HG02840 (cell line): ENCODE measurements around the gene PLEKHA8.
"Not testable (repeated sequence)": the region's sequence is repeated elsewhere in the genome, so short reads cannot be mapped to it uniquely, and the experiment has no call there.

Experiments used
- ATAC-seq: cut with Tn5 transposase; IDR thresholded peaks from one replicate; pipeline ENCODE4 v1.9.1; 2021; ENCODE audit warnings: mild to moderate bottlenecking, moderate library complexity, moderate number of reproducible peaks; ENCODE audit not compliant: unreplicated experiment, low FRiP score

The PLEKHA8 gene

DNA sequence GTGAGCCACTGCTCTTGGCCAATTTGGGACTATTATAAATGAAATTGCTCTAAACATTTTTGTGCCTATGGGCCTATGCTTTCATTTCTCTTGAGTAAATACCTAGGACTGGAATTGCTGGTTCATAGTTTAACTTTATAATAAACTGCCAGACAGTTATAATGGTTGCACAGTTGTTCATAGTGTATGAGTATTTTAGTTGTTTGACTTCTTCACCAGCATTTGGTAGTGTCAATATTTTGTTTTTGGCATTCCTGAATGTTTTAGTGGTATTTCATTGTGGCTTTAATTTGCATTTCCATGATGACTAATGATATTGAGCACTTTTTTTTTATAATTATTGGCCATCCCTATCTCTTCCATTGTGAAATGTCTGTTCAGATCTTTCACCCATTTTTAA is 29.5 kb downstream of the PLEKHA8 start:
- ATAC-seq = no peak

DNA sequence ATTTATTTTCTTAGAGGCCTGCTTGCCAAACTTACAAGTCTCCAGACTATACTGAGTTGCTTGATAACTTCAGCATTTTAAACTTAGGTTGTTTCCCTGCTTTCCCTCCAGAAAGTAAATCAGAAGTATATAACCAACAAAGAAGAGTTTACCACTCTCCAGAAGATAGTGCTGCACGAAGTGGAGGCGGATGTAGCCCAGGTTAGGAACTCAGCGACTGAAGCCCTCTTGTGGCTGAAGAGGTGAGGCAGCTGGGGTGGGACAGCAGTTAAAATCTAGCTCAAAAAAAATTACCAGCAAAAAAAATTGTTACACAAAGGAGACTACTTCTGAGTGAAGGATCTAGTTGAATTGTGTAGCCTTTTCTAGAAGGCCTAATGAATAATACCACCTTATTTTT is 33.6 kb downstream of the PLEKHA8 start:
- not testable (repeated sequence) for ATAC-seq

- no peak for ATAC-seq
Measured at GRCh38 chr7:30062587-30062986, 34.4 kb downstream of the PLEKHA8 start.

- ATAC-seq = no peak
Measured at GRCh38 chr7:30065746-30066145, 37.5 kb downstream of the PLEKHA8 start.

DNA sequence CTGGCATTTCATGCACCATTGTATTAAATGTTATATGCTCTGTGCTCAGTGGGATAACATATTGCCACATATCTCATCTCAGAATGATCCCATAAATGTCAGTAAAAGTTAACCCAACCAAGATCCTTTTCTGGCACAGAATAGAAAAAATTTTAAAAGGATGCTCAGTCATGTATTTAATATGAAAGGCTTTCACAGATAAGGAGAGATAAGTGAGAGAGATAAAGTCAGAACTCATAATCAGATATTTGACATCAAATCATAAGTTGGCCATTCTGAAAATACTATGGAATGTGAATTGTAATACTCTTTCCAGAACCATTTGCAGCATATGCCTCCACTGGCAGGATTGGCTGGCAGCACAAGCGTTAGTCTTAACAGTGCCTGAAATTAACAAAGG is 38.5 kb downstream of the PLEKHA8 start:
- ATAC-seq = no peak

GRCh38 chr7:30068117-30068516 is 39.9 kb downstream of the PLEKHA8 start:
- no peak for ATAC-seq

- ATAC-seq = no peak
Measured at GRCh38 chr7:30069096-30069867, 41.1 kb downstream of the PLEKHA8 start.

- ATAC-seq = no peak
Measured at GRCh38 chr7:30070052-30070451, 41.8 kb downstream of the PLEKHA8 start.

DNA sequence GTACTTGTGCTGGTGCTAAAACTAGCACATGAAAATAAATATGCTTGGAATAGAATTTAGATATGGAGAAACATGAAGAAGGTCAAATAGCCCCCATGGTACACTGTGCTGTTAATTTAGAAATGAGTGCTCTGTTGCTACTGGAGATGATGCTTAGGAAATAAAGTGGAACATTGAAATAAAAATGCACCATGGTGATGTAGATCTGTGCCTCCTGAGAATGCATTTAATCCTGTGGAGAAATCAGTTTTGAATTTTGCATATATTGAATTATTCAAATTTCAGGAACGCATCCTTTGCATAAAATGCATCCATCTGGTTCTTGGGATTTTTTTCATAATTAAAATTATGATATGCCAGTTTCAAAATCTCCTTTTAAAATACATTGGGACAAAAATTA is 44.5 kb downstream of the PLEKHA8 start:
- ATAC-seq = no peak

DNA sequence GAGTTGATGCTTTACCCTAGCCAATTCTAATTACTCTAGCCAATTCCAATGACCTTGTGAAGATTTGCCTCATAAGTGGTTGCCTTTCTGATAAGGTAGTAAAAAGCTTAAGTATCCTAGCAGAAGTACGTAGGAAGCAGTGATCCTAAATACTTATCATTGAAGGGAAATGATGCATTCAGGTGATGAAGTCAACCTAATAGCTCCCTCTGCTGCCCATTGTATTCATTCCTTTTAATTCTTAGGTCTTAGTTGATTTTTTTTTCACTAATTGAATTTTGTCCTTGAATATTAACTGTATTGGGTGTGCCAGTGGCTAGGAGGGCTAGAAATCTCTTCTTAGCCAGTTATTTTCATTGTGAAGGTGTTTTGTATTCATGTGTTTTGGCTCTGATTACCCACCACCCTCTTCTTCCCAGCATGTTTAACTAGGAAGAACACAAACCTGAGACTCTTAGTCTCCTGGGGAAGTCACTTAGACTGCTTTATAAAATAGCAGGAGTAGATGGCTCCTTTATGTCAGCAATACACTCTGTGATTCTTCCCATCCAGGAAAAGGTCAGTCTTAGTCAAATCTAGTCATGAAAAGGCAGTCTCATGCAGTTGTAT is 46.3 kb downstream of the PLEKHA8 start:
- ATAC-seq = no peak

DNA sequence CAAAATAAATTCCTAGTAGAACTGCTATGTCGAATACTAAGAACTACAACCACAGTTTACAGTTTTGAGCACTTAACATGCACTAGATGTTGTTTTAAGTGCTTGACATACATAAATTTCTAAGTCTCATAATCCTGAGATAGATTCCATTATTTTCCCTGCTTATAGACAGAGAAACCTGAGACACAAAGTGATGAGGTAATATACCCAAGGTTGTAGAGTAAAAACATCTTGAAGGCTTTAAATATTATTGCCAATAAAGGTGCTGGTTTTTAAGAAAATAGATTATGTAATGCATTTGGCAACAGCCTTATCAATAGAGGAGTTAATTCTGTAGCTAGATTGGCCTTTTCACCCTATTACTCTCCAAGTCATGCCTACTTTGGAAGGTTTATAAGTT is 48.2 kb downstream of the PLEKHA8 start:
- no peak for ATAC-seq

- ATAC-seq = no peak
Measured at GRCh38 chr7:30078280-30078679, 50.1 kb downstream of the PLEKHA8 start.

GRCh38 chr7:30079880-30080279 is 51.7 kb downstream of the PLEKHA8 start:
- no peak for ATAC-seq

DNA sequence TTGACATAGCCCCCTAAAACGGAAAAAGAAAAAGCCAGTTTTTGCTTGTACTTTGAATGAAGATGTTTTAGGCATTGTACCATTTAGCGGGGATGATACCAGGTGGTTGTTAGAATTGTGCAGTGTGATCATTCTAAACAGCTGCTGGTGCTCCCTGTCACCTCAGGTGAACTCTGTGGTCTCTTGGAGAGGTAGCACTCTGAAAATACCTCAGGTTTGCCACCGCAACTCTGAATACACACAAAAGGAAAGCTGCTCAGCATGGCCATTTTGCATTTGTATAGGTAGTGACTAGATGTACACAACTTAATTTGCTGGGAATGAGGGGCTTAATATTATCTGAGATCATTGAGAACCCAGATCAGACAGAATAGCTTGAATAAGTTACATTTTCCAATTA is 52.6 kb downstream of the PLEKHA8 start:
- ATAC-seq = no peak

DNA sequence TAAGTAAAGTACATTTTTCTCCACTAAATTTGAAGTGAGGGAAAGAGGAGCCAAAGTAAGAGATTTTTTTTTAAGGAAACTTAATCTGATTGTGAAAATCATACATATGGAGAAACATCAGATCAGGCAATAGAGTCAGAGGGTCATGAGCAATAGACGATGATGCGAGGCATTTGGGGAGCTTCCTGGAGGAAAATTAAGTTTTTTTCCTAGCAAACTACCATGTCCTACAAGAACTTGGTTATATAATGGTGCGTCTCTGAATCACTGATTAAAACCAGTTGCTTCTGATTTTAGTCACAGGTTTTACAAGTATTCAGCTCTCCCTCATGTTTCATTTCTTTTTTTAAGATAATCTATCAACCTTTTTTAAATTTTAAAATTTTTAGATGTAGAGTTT is 54.5 kb downstream of the PLEKHA8 start:
- ATAC-seq = no peak

- no peak for ATAC-seq
Measured at GRCh38 chr7:30083334-30083733, 55.1 kb downstream of the PLEKHA8 start.

DNA sequence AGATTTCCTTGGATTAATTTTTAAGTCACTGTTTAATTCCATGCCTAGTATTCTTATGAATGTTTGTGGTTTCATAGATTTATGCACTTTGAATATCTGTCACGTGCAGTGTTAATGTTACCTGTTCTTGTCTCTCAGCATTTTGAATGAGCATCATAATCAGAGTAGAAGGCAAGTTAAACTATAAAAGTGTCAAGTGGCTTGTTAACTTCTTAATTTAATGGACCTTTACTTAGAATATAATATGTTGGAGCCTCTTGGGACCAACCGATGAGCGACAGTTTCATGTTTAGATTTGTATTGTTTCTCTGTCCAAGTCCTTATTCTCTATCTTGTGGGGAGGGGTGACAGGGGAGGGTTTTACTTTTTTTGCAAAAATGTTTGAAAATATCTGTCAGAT is 56.0 kb downstream of the PLEKHA8 start:
- ATAC-seq = no peak

DNA sequence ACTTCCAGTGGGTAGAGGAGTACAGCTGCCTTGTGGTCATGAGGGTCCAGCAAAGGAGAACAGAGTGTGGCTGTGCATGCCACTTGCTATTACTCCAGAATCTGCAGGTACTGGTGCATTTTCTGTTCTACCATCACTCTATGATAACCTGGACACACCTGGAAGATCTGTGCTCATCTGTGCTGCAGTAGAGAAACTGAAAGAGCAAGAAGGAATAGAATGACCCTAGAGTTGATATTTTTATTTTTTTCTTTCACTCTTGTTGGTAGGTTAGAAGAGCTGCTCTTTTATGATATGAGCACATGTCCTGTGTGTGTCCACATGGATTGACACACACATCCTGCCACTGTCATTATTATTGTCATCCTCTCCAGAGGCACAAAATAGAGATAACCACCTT is 58.3 kb downstream of the PLEKHA8 start:
- no peak for ATAC-seq

DNA sequence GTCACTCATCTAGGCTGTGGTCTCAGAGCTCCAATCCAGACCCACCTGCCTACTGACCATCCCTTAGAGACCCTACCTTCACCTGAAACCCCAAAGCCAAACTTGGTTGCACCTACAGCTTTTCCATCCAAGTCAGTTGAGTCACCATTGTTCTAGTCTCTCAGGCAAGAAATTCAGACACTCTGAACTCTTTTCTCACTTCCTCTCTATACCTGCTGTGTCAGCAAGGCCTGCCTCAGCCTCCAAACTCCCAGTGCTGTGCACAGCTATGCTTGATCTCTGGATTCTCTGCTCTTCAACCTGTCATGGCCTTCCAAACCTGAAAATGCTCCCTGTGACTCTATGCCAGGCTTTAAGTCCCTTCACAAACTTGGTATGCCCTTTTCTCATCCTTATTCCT is 59.2 kb downstream of the PLEKHA8 start:
- ATAC-seq = no peak

DNA sequence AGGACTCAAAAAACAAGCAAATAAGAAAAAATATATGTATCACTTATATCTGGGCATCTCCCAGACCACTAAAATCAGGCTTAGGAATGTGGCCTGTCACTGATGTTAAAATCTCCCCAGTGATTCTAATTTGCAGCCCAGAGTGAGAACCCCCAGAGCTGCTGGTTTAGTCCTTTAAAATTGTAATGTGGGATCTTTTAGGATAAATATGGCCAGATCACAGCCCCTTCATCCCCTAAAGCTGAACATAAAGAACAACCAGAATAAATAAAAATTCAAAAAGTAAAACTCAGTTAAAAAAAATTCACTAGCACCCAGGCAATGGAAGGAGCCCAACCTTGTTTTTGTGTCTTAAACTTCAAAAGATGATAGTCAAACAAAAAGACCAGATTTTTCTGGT is 60.1 kb downstream of the PLEKHA8 start:
- no peak for ATAC-seq

DNA sequence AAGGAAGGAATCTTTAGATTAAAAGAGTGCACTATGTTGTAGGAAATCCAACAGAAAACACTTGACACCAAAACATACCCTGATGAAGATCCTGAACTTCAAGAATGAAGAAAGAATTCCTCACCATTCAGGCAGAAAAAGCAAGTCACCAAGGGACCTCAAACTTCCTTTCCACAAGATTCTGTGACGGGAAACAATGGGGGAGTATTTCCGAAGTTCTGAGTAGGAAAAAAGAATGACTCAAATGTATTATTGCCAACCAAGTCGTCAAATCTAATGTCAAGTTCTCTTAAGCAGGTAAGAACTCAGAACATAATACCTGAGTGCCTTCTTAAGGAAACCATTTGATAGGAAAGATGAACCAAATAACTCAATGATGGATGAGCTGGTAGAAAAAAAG is 61.9 kb downstream of the PLEKHA8 start:
- no peak for ATAC-seq

GRCh38 chr7:30091491-30091912 is 63.3 kb downstream of the PLEKHA8 start:
- ATAC-seq = no peak
